ENCODE data around the gene VLDLR. TPM values are rescaled to one million over a fixed set of nuclear protein-coding genes. Genes with fewer than 3 reads are reported as not detected.

The VLDLR gene
- polyA plus RNA-seq (6.1 to 7.4 TPM (median 7.0 TPM) in 3 replicates), polyA minus RNA-seq (7.9 to 19.2 TPM (median 16.8 TPM) in 3 replicates)
- polyA plus RNA-seq (2011; ENCODE audit: low read depth) = 41.8 TPM
- 3.1 and 5.3 TPM in 2 replicates for polyA plus RNA-seq (2011; cell fraction: cytosol; rRNA removed)
- polyA plus RNA-seq (2011; cell fraction: nucleus; rRNA removed) = 15.8 and 19.1 TPM in 2 replicates
- 5.7 and 16.4 TPM in 2 replicates for polyA plus RNA-seq (2012; ENCODE audit: low replicate concordance)
- polyA minus RNA-seq (2011; cell fraction: cytosol; rRNA and poly(A)+ RNA removed) = 5.9 TPM
- 16.6 and 24.3 TPM in 2 replicates for polyA minus RNA-seq (2011; cell fraction: nucleus; rRNA and poly(A)+ RNA removed)

DNA sequence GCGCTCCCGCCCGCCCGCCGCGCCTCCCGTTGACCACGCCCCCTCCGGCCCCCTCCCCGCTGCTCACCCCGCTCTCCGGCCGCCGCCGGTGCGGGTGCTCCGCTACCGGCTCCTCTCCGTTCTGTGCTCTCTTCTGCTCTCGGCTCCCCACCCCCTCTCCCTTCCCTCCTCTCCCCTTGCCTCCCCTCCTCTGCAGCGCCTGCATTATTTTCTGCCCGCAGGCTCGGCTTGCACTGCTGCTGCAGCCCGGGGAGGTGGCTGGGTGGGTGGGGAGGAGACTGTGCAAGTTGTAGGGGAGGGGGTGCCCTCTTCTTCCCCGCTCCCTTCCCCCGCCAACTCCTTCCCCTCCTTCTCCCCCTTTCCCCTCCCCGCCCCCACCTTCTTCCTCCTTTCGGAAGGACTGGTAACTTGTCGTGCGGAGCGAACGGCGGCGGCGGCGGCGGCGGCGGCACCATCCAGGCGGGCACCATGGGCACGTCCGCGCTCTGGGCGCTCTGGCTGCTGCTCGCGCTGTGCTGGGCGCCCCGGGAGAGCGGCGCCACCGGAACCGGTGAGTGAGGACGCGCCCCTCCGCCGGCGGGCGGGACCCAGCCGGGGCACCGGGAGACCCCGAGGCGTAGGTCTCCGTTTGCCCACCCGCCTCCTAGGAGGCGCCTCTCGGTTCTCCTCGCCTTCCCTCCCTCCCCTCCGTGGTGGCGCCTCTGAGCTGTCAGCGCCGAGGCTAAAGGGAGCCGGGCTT lies at the start of gene VLDLR:
Gene VLDLR, plus strand, starts transcription at position 66 of the 739 bp plus-strand sequence. Its CDS starts 403 bp downstream, at position 469.
- peak within 1 kb of the TSS; percentile 88 for H2AFZ ChIP-seq (ENCODE audit: control insufficient read depth, low read length)
- no peaks in the 10 kb centered on the region for H4K20me1 ChIP-seq (ENCODE audit: control insufficient read depth, extremely low read depth, insufficient read depth, low read length)
- peak within 1 kb of the TSS; percentile 79 for H3K4me2 ChIP-seq (ENCODE audit: control insufficient read depth, extremely low read depth, insufficient read depth, low read depth, low read length)
- H3K27ac ChIP-seq (ENCODE audit: control insufficient read depth, insufficient read depth, low read length) = no peak within 1 kb of the TSS
- DNase-seq (ENCODE audit: low read depth, low spot score) (no peak), FAIRE-seq (no peak)
- H3K9me1 ChIP-seq (ENCODE audit: control insufficient read depth, extremely low read depth, insufficient read depth, low read length) = no peaks in the 10 kb centered on the region
- H3K27me3 ChIP-seq (ENCODE audit: control insufficient read depth, extremely low read depth, insufficient read depth, low read length) = peaks cover 13% of the 10 kb centered on the region
- peaks cover 18% of the 10 kb centered on the region for H3K4me1 ChIP-seq (ENCODE audit: control insufficient read depth, extremely low read depth, insufficient read depth, low read length)
- H3K9ac ChIP-seq (ENCODE audit: control insufficient read depth, extremely low read depth, insufficient read depth, low read length) = peak within 1 kb of the TSS; percentile 67
- dilution Hi-C loops (cut with MboI; ENCODE audit: extremely low pct_ligation_motif_present, low sequenced_read_pairs) = no loop called here
- no peaks in the 10 kb centered on the region for H3K9me3 ChIP-seq (ENCODE audit: control insufficient read depth, low read depth, low read length)
- no peaks in the 10 kb centered on the region for H3K79me2 ChIP-seq (ENCODE audit: control insufficient read depth, insufficient read depth, low read length)
- no peaks in the 10 kb centered on the region for H3K36me3 ChIP-seq (ENCODE audit: control insufficient read depth in 2 of 2, extremely low read depth in 1 of 2, insufficient read depth in 2 of 2, low read length in 2 of 2)
- TF ChIP-seq EZH2 (IDR thresholded peaks at IDR 0.05; ENCODE audit: low read length) = no peak
- TF ChIP-seq, protein P1, sequence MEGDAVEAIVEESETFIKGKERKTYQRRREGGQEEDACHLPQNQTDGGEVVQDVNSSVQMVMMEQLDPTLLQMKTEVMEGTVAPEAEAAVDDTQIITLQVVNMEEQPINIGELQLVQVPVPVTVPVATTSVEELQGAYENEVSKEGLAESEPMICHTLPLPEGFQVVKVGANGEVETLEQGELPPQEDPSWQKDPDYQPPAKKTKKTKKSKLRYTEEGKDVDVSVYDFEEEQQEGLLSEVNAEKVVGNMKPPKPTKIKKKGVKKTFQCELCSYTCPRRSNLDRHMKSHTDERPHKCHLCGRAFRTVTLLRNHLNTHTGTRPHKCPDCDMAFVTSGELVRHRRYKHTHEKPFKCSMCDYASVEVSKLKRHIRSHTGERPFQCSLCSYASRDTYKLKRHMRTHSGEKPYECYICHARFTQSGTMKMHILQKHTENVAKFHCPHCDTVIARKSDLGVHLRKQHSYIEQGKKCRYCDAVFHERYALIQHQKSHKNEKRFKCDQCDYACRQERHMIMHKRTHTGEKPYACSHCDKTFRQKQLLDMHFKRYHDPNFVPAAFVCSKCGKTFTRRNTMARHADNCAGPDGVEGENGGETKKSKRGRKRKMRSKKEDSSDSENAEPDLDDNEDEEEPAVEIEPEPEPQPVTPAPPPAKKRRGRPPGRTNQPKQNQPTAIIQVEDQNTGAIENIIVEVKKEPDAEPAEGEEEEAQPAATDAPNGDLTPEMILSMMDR (optimal IDR thresholded peaks at IDR 0.05 in 1 of 3, IDR thresholded peaks at IDR 0.05 in 1 of 3, conservative IDR thresholded peaks at IDR 0.05 in 1 of 3; ENCODE audit: extremely low read depth in 1 of 3, insufficient read depth in 2 of 3, low read length in 3 of 3) = peak in 1 of 3 experiments; percentile 22
- peak within 1 kb of the TSS; percentile 54 to 78 (median 70) for H3K4me3 ChIP-seq (ENCODE audit: control insufficient read depth in 2 of 3, extremely low read depth in 1 of 3, insufficient read depth in 2 of 3, low read depth in 1 of 3, low read length in 3 of 3)

DNA sequence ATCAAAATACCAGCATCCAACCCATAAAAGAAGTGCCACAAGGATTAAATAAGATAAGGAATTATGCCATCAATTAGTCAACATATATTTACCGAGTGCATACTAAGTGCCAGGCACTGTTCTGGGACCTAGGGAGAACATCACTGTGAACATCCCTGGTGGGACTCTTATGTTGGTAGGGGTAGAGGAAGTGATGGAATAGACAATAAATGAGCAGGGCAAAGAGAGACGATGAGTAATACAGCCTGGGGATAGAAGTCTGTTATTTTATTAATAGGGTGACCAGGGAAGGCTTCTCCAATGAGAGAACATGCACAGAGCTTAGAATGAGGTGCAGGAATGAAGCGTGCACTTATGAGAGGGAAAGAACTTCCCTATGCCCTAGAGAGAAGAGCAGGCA lies 47.4 kb upstream of the VLDLR start:
- Histone ChIP-seq H3K79me2 (ENCODE audit: control insufficient read depth, insufficient read depth, low read length) (no peaks in the 10 kb centered on the region), H3K36me3 (ENCODE audit: control insufficient read depth in 2 of 2, extremely low read depth in 1 of 2, insufficient read depth in 2 of 2, low read length in 2 of 2) (no peaks in the 10 kb centered on the region), H3K9ac (ENCODE audit: control insufficient read depth, extremely low read depth, insufficient read depth, low read length) (no peak overlapping the region), H4K20me1 (ENCODE audit: control insufficient read depth, extremely low read depth, insufficient read depth, low read length) (no peaks in the 10 kb centered on the region), H3K4me3 (ENCODE audit: control insufficient read depth in 2 of 3, extremely low read depth in 1 of 3, insufficient read depth in 2 of 3, low read depth in 1 of 3, low read length in 3 of 3) (no peak overlapping the region), H3K4me1 (ENCODE audit: control insufficient read depth, extremely low read depth, insufficient read depth, low read length) (peaks cover 9% of the 10 kb centered on the region), H2AFZ (ENCODE audit: control insufficient read depth, low read length) (no peak overlapping the region), H3K9me3 (ENCODE audit: control insufficient read depth, low read depth, low read length) (no peaks in the 10 kb centered on the region), H3K27ac (ENCODE audit: control insufficient read depth, insufficient read depth, low read length) (no peak overlapping the region), H3K4me2 (ENCODE audit: control insufficient read depth, extremely low read depth, insufficient read depth, low read depth, low read length) (no peak overlapping the region), H3K27me3 (ENCODE audit: control insufficient read depth, extremely low read depth, insufficient read depth, low read length) (no peaks in the 10 kb centered on the region), H3K9me1 (ENCODE audit: control insufficient read depth, extremely low read depth, insufficient read depth, low read length) (no peaks in the 10 kb centered on the region)
- dilution Hi-C loops (cut with MboI; ENCODE audit: extremely low pct_ligation_motif_present, low sequenced_read_pairs) = no loop called here
- DNase-seq (ENCODE audit: low read depth, low spot score) (no peak), FAIRE-seq (no peak)
- no peak for TF ChIP-seq EZH2 (IDR thresholded peaks at IDR 0.05; ENCODE audit: low read length)
- TF ChIP-seq, protein P1 (optimal IDR thresholded peaks at IDR 0.05 in 1 of 3, IDR thresholded peaks at IDR 0.05 in 1 of 3, conservative IDR thresholded peaks at IDR 0.05 in 1 of 3; ENCODE audit: extremely low read depth in 1 of 3, insufficient read depth in 2 of 3, low read length in 3 of 3) = no peak

Measured in keratinocyte (primary cell).